ENCODE measurements around the gene ACTL6A. TPM values are rescaled to one million over a fixed set of nuclear protein-coding genes. Genes with fewer than 3 reads are reported as not detected.

The ACTL6A gene
- total RNA-seq (2022; extraction: Qiagen RNA extraction; ENCODE audit: low read depth), result 52.1 to 78.1 TPM (median 57.1 TPM) in 5 replicates

GRCh38 chr3:179562591-179563270, at the start of gene ACTL6A:
TSS of gene ACTL6A (plus strand) at chr3:179562926. CDS start at chr3:179563093, 167 bp downstream.

DNA sequence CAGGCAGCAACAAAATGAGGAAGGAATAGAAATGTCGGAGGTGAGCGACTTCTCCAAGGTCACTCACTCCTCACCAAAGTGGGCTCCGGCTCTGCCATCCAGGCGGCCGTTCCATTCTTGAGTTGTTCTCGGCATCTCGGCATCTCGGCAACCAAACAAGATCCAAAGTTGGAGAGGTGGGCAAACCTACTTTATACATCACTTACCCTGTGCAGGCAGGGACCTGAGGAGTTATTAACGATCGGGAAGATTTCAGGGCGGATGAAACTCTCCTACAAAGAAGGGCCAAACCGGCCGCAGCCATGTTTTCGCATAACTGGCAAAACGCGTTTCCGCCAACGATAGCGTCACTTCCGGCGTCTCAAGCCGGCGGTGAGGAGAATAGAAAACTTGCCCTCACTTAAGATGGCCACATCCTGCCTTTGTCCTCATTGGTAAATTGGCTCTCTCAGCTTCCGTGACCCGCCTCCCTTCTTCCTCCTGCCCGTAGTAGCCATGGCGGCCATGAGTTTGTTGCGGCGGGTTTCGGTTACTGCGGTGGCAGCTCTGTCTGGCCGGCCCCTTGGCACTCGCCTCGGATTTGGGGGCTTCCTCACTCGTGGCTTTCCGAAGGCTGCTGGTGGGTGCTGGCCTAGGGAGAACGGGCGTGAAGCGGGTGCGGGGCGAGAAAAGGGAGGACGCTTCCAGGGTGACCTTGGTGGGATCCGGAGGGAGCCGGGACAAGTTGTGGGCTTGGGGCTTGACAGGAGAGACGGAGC, 41.8 kb downstream of the ACTL6A start, which contains the start of the genes MRPL47 and NDUFB5:
MRPL47 (minus strand) TSS at position 318 of the 758 bp plus-strand sequence; CDS start at position 304, 14 bp downstream.
NDUFB5 (plus strand) TSS at position 474 of the 758 bp plus-strand sequence; CDS start at position 496, 22 bp downstream.

Other genes starting within 250 kb of the ACTL6A start
- 18.5 to 22.8 TPM (median 22.4 TPM) in 5 replicates for gene ZNF639, start 239.9 kb upstream of the ACTL6A start, total RNA-seq (2022; extraction: Qiagen RNA extraction; ENCODE audit: low read depth)
- gene MFN1, start 215.2 kb upstream of the ACTL6A start, total RNA-seq (2022; extraction: Qiagen RNA extraction; ENCODE audit: low read depth), result 17.2 to 21.7 TPM (median 18.9 TPM) in 5 replicates
- gene GNB4, start 111.5 kb upstream of the ACTL6A start, total RNA-seq (2022; extraction: Qiagen RNA extraction; ENCODE audit: low read depth), result 8.7 to 14.0 TPM (median 12.6 TPM) in 5 replicates
- 35.7 to 46.6 TPM (median 39.1 TPM) in 5 replicates for gene MRPL47, start 41.7 kb downstream of the ACTL6A start, total RNA-seq (2022; extraction: Qiagen RNA extraction; ENCODE audit: low read depth)
- 43.4 to 69.2 TPM (median 51.3 TPM) in 5 replicates for gene NDUFB5, start 41.9 kb downstream of the ACTL6A start, total RNA-seq (2022; extraction: Qiagen RNA extraction; ENCODE audit: low read depth)
- gene USP13, start 90.1 kb downstream of the ACTL6A start, total RNA-seq (2022; extraction: Qiagen RNA extraction; ENCODE audit: low read depth), result 6.7 to 13.2 TPM (median 11.1 TPM) in 5 replicates